ENCODE measurements around the gene SRSF9. TPM values are rescaled to one million over a fixed set of nuclear protein-coding genes. Genes with fewer than 3 reads are reported as not detected.

The SRSF9 gene
- total RNA-seq, 2 experiments from 2014 or later: 218 to 221 TPM

GRCh38 chr12:120480211-120480610, 10.7 kb upstream of the SRSF9 start:
- H3K36me3 Mint-ChIP-seq: no peaks in the 10 kb centered on the region
- DNase-seq: no peak
- ChIA-PET CTCF (no interaction called here), POLR2A (interaction anchor here (1.2 kb wide), 1 partner anchor 10 kb away, joined by 3 read pairs; no protein-coding TSS in a partner anchor)
- H3K27me3 Mint-ChIP-seq: no peaks in the 10 kb centered on the region
- peaks cover 5% of the 10 kb centered on the region for H3K4me1 Mint-ChIP-seq (ENCODE audit: low read depth)
- no peaks in the 10 kb centered on the region for H3K9me3 Mint-ChIP-seq
- intact Hi-C loops (cut with micrococcal nuclease): no loop called here
- no peak overlapping the region for H3K4me3 Mint-ChIP-seq
- H3K27ac Mint-ChIP-seq: no peak overlapping the region

DNA sequence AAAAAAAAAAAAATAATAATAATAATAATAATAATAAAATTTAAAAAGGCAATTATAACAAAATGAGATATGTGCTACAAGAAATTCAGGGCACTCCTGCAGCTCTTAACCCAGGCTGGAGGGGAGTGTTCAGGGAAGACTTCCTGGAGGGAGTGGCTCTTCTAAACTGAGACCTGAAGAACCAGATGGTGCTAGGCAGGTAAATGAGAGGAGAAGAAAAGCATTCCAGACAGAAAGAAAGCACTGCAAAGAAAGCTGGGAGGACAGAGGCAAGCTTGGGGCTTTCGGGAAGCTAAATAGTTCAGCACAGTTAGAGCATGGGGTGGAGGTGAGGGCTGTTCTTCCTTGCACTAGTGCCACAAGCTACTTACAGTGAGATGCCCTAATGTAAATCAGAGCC, 9.9 kb upstream of the SRSF9 start:
- Mint-ChIP-seq H3K9me3 (no peaks in the 10 kb centered on the region), H3K4me1 (ENCODE audit: low read depth) (peaks cover 5% of the 10 kb centered on the region), H3K4me3 (no peak overlapping the region), H3K27me3 (no peaks in the 10 kb centered on the region), H3K27ac (no peak overlapping the region), H3K36me3 (no peaks in the 10 kb centered on the region)
- ChIA-PET CTCF (interaction anchor here (0.6 to 1.1 kb wide), 2 partner anchors 9 to 21 kb away, joined by 3 to 4 read pairs; no protein-coding TSS in a partner anchor), POLR2A (interaction anchor here (1.2 kb wide), 1 partner anchor 9 kb away, joined by 3 read pairs; no protein-coding TSS in a partner anchor)
- no peak for DNase-seq
- intact Hi-C loops (cut with micrococcal nuclease): no loop called here

GRCh38 chr12:120475643-120476042, 6.1 kb upstream of the SRSF9 start:
- H3K4me3 Mint-ChIP-seq: no peak overlapping the region
- no peak overlapping the region for H3K27ac Mint-ChIP-seq
- H3K4me1 Mint-ChIP-seq (ENCODE audit: low read depth): peaks cover 4% of the 10 kb centered on the region
- CTCF ChIA-PET: interaction anchor here (0.6 to 0.7 kb wide), 2 partner anchors 20 to 584 kb away, joined by 3 read pairs; partner anchors contain the start of gene DYNLL1
- intact Hi-C loops (cut with micrococcal nuclease): no loop called here
- POLR2A ChIA-PET: no interaction called here
- no peaks in the 10 kb centered on the region for H3K9me3 Mint-ChIP-seq
- H3K36me3 Mint-ChIP-seq: no peaks in the 10 kb centered on the region
- H3K27me3 Mint-ChIP-seq: no peaks in the 10 kb centered on the region
- no peak for DNase-seq

GRCh38 chr12:120474616-120474960, 5.0 kb upstream of the SRSF9 start:
- no peaks in the 10 kb centered on the region for H3K9me3 Mint-ChIP-seq
- no peak overlapping the region for H3K27ac Mint-ChIP-seq
- no peaks in the 10 kb centered on the region for H3K36me3 Mint-ChIP-seq
- POLR2A ChIA-PET: no interaction called here
- no peaks in the 10 kb centered on the region for H3K27me3 Mint-ChIP-seq
- H3K4me3 Mint-ChIP-seq: no peak overlapping the region
- intact Hi-C loops (cut with micrococcal nuclease): no loop called here
- DNase-seq: no peak
- peaks cover 9% of the 10 kb centered on the region for H3K4me1 Mint-ChIP-seq (ENCODE audit: low read depth)
- CTCF ChIA-PET: interaction anchor here (0.8 kb wide), 1 partner anchor 107 kb away, joined by 3 read pairs; no protein-coding TSS in a partner anchor

DNA sequence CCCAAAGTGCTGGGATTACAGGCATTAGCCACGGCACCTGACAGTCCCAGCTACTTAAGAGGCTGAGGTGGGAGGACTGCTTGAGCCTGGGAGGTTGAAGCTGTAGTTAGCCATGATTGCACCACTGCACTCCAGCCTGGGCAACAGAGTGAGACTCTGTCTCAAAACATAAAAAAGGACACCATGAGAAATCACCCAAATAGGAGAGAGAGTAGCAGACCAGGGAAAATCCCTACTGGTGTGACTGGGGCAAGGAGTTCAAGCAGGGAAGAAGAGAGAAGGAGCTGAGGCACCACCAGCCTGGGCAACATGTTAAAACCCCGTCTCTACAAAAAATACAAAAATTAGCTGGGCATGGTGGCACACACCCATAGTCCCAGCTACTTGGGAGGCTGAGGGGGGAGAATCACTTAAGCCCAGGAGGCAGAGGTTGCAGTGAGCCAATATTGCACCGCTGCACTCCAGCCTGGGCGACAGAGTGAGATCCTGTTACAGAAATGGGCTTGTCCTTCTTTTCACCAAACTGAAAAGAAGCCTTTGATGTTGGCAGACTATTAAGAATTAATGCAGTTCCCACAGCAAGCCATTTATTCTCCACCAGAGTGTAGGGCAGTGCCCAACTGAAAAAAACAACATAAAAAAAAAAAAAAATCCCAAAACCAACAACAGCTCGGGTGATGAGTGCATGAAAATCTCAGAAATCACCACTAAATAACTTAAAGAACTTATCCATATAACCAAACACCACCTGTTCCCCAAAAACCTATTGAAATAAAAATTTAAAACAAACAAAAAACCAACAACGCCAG, 4.5 kb upstream of the SRSF9 start:
- no peak overlapping the region for H3K27ac Mint-ChIP-seq
- intact Hi-C loops (cut with micrococcal nuclease): no loop called here
- ChIA-PET CTCF (interaction anchor here (0.7 to 0.8 kb wide), 2 partner anchors 10 to 107 kb away, joined by 3 to 4 read pairs; no protein-coding TSS in a partner anchor), POLR2A (interaction anchor here (0.6 kb wide), 1 partner anchor 370 kb away, joined by 3 read pairs; no protein-coding TSS in a partner anchor)
- H3K36me3 Mint-ChIP-seq: no peaks in the 10 kb centered on the region
- H3K27me3 Mint-ChIP-seq: no peaks in the 10 kb centered on the region
- H3K9me3 Mint-ChIP-seq: no peaks in the 10 kb centered on the region
- no peak overlapping the region for H3K4me3 Mint-ChIP-seq
- no peak for DNase-seq
- H3K4me1 Mint-ChIP-seq (ENCODE audit: low read depth): peaks cover 9% of the 10 kb centered on the region

GRCh38 chr12:120472521-120472920, 3.0 kb upstream of the SRSF9 start:
- CTCF ChIA-PET: interaction anchor here (0.8 to 1.0 kb wide), 3 partner anchors 24 to 176 kb away, joined by 3 to 4 read pairs (median 4); no protein-coding TSS in a partner anchor
- Mint-ChIP-seq H3K27me3 (no peaks in the 10 kb centered on the region), H3K9me3 (no peaks in the 10 kb centered on the region), H3K4me1 (ENCODE audit: low read depth) (peaks cover 16% of the 10 kb centered on the region), H3K36me3 (peaks cover under 1% of the 10 kb centered on the region), H3K27ac (no peak overlapping the region), H3K4me3 (no peak overlapping the region)
- POLR2A ChIA-PET: interaction anchor here (0.6 kb wide), 1 partner anchor 42 kb away, joined by 5 read pairs; no protein-coding TSS in a partner anchor
- no peak for DNase-seq
- intact Hi-C loops (cut with micrococcal nuclease): no loop called here

DNA sequence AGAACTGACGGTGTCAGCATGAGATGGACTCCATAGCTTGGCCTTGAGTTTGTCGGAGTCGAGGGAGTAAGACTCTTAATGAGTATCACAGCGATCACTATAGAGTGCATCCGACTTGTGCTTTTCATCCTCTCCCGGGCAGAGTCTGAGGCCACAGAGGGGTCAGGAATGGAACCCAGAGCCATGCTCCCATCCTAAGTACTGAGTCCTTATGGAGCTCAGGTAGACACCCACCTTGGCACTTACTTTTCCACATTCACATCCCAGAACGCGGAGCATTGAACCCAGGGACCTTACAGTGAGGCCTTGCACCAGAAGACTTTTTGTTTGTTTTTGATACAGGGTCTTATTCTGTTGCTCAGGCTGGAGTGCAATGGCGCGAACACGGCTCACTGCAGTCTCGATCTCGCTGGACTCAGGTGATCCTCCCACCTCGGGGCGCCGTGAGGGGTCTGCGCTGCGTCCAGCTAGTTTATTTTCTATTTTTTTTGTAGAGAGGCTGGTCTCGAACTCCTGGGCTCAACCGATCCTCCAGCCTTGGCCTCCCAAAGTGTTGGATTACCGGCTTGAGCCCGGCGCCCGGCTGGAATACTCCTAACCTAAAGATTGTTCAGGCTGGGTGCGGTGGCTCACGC, 719 bp upstream of the SRSF9 start:
- no peak for DNase-seq
- ChIA-PET POLR2A (interaction anchor here (0.7 to 2.8 kb wide), 5 partner anchors 9 to 111 kb away, joined by 3 to 13 read pairs (median 4); partner anchors contain the start of genes DYNLL1 and POP5), CTCF (interaction anchor here (0.5 to 7.5 kb wide), 14 partner anchors 9 to 168 kb away, joined by 3 to 97 read pairs (median 4); partner anchors contain the start of genes COQ5, COX6A1, DYNLL1 and RNF10)
- H3K4me1 Mint-ChIP-seq (ENCODE audit: low read depth): peaks cover 33% of the 10 kb centered on the region
- no peaks in the 10 kb centered on the region for H3K9me3 Mint-ChIP-seq
- H3K36me3 Mint-ChIP-seq: peaks cover 7% of the 10 kb centered on the region
- H3K27me3 Mint-ChIP-seq: no peaks in the 10 kb centered on the region
- peak overlapping the region; percentile 47 for H3K27ac Mint-ChIP-seq
- intact Hi-C loops (cut with micrococcal nuclease): no loop called here
- peak overlapping the region; percentile 94 for H3K4me3 Mint-ChIP-seq

DNA sequence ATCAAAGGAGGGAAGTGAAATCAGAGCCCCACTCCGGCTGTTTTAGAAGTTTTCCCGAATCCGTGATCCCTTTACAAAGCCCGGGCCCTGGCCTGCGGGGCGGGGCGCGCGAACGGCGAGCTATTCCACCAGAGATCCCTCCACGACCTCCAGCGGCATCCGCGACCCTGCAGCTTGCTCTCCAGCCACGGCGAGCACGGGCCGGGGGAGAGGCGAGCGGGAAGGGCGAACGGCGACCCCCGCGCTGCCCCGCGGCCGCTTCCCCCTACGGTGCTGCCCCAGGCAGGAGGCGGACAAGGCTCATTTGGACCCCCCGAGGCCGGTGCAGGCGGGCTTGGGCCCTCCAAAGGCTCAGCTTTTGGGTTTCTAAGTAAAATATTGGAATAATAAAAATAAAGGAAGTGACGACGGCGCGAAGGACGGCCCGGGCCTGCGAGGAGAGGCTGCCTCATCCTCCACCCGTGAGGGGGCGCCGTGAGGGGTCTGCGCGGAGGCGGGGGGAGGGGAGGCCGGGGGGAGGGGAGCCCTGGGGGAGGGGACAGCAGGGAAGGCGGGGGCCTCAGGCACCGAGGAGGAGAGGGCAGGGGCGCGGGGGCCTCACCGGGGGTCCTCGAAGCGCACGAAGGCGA, 613 bp downstream of the SRSF9 start:
- H3K9me3 Mint-ChIP-seq: no peaks in the 10 kb centered on the region
- H3K27ac Mint-ChIP-seq: peak overlapping the region; percentile 86
- CTCF ChIA-PET: interaction anchor here (0.6 to 7.5 kb wide), 19 partner anchors 14 to 180 kb away, joined by 3 to 97 read pairs (median 4); partner anchors contain the start of genes COQ5, COX6A1, DYNLL1 and RNF10
- peaks cover 19% of the 10 kb centered on the region for H3K36me3 Mint-ChIP-seq
- no peaks in the 10 kb centered on the region for H3K27me3 Mint-ChIP-seq
- POLR2A ChIA-PET: interaction anchor here (0.8 to 2.8 kb wide), 12 partner anchors 9 to 268 kb away, joined by 3 to 13 read pairs (median 4); partner anchors contain the start of genes DYNLL1, GATC, RNU4-2 and RPLP0
- peak overlapping the region; percentile 94 for H3K4me3 Mint-ChIP-seq
- intact Hi-C loops (cut with micrococcal nuclease): loop anchor here (1.0 to 2.0 kb wide), 6 partner anchors 15 to 152 kb away; partner anchors contain the start of genes COQ5, COX6A1, DYNLL1 and GATC
- peaks cover 34% of the 10 kb centered on the region for H3K4me1 Mint-ChIP-seq (ENCODE audit: low read depth)
- DNase-seq: peak; percentile 33

DNA sequence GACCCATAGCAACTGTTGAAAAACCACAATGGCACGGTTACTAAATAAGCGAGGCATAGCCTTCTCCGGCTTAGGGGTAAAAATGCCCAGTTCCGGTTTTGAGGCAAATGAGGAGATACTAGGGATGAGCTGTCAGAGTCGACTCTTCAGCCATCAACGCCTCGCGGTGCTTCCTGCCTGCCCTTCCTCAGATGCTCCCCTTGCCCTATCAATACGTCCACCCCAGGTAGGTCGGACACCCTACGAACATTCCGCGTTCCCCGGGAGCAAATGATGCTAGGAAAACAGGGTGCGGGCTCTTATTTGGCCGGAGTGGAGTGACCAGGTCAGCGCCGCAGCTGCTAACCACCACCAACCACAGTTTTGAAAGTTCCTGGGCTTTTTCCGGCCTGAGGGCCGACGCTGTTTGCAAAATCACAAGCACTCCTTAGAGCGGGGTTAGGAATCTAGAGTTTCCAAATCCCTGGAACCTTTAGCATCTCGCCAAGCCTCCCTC, 1.2 kb downstream of the SRSF9 start:
- H3K36me3 Mint-ChIP-seq: peaks cover 24% of the 10 kb centered on the region
- ChIA-PET POLR2A (interaction anchor here (0.8 to 2.8 kb wide), 9 partner anchors 9 to 267 kb away, joined by 3 to 13 read pairs (median 4); partner anchors contain the start of genes DYNLL1, GATC, RNU4-2 and RPLP0), CTCF (interaction anchor here (0.7 to 7.5 kb wide), 12 partner anchors 13 to 181 kb away, joined by 3 to 97 read pairs (median 4); partner anchors contain the start of genes DYNLL1, GATC, RNF10 and SIRT4)
- intact Hi-C loops (cut with micrococcal nuclease): loop anchor here (2.0 kb wide), 3 partner anchors 22 to 152 kb away; partner anchors contain the start of genes COQ5, GATC and TRIAP1
- peaks cover 31% of the 10 kb centered on the region for H3K4me1 Mint-ChIP-seq (ENCODE audit: low read depth)
- no peaks in the 10 kb centered on the region for H3K9me3 Mint-ChIP-seq
- H3K4me3 Mint-ChIP-seq: peak overlapping the region; percentile 94
- H3K27ac Mint-ChIP-seq: peak overlapping the region; percentile 86
- DNase-seq: peak; percentile 49
- no peaks in the 10 kb centered on the region for H3K27me3 Mint-ChIP-seq

DNA sequence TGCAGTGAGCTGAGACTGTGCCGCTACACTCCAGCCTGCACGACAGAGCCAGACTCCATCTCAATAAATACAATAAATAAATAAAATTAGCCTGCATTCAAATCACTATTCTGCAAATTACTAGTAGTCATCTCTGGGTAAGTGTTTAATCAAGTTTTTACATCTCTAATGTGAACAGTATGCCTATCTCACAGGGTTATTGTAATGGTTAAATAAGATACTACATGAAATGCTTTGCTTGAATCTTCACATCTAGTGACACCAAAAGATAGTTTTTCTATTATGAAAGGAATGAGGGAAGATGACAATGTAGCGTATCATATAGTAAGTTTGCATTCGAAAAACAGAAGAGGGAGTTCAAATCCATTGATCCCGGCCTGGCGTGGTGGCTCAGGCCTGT, 2.1 kb downstream of the SRSF9 start:
- no peaks in the 10 kb centered on the region for H3K27me3 Mint-ChIP-seq
- intact Hi-C loops (cut with micrococcal nuclease): no loop called here
- no peak overlapping the region for H3K27ac Mint-ChIP-seq
- H3K4me1 Mint-ChIP-seq (ENCODE audit: low read depth): peaks cover 31% of the 10 kb centered on the region
- ChIA-PET POLR2A (interaction anchor here (1.4 to 2.8 kb wide), 4 partner anchors 21 to 266 kb away, joined by 4 to 13 read pairs (median 8); partner anchors contain the start of genes DYNLL1, GATC, RNU4-2 and RPLP0), CTCF (interaction anchor here (1.2 to 7.5 kb wide), 8 partner anchors 12 to 112 kb away, joined by 3 to 97 read pairs (median 6); no protein-coding TSS in a partner anchor)
- no peak for DNase-seq
- peaks cover 31% of the 10 kb centered on the region for H3K36me3 Mint-ChIP-seq
- no peak overlapping the region for H3K4me3 Mint-ChIP-seq
- H3K9me3 Mint-ChIP-seq: no peaks in the 10 kb centered on the region
